ENCODE measurements around the gene SAMD4A.

DNA sequence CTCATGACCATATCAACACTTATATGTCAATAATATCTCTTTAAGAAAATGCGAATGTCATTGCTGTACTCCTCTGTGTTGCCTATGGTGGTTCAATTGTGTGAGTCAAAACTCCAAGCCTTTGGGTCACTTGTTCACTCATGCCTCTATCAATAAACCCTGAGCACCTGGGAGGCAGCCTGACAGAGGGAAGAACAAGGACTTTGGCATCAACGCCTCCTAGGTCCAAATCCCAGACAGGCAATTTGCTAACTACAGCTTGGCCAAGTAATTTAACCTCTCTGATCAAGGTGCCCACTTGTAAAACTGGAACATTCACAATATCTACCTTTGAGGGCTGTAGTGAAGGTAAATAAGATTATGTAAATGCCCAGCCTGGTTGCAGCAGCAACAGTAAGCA, 137.8 kb downstream of the SAMD4A start:
- TF ChIP-seq CTCF (IDR thresholded peaks at IDR 0.05; ENCODE audit: low read length) (no peak), EZH2 (IDR thresholded peaks at IDR 0.05; ENCODE audit: borderline replicate concordance, low read length) (no peak)

Data from OCI-LY1 (cell line).